GM19239 (cell line): ENCODE measurements around the gene APRT.
A peak's percentile ranks its signal among the peaks of the same experiment; 100 is the strongest.

Experiments used
- DNase-seq: peaks from one replicate; pipeline ENCODE4 v3.0.0; 2011; ENCODE audit warnings: low spot score; ENCODE audit not compliant: insufficient read length
- FAIRE-seq: peaks from 2 replicates; lab custom pipeline; 2011; peaks lifted over from hg19 to GRCh38; lab: Jason Lieb, UNC

Gene APRT, protein sequence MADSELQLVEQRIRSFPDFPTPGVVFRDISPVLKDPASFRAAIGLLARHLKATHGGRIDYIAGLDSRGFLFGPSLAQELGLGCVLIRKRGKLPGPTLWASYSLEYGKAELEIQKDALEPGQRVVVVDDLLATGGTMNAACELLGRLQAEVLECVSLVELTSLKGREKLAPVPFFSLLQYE

DNA sequence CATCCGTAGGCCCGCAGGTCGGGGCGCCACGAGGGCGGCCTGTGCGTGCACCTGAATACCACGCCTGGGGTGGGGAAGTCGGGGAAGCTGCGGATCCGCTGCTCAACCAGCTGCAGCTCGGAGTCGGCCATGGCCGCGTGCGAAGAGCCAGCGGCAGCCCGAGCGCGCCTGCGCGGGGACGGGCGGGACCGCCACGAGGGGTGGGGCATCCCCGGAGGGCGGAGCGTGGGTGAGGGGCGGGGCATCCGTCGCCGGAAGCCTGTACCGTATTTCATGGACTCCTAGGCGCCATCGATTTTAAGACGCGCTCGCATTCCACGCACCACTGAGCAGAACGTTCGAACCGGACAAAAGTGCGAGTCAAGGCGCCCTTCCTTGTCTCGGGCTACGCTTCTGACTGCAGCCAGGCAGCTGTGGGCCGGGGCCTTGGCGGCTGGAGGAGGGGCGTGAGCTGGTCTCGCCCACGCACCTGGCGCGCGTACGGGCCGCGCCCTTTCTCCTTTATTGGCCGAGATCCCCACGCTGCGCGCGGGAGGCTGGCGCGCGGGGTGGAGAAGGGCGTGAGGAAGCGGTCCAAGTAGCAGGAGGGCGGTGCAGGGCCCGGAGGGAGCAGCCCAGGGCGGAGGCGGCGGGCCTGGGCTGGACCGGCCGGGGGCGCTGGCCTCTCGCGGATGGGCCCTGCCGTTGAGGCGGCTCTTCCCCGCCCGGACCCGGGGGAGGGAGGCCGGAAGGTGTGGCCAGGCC is at the start of gene APRT:
APRT (minus strand) TSS at position 160 of the 744 bp plus-strand sequence; CDS start at position 131, 29 bp downstream.
- peak; percentile 86 for FAIRE-seq
- DNase-seq = peak; percentile 94

DNA sequence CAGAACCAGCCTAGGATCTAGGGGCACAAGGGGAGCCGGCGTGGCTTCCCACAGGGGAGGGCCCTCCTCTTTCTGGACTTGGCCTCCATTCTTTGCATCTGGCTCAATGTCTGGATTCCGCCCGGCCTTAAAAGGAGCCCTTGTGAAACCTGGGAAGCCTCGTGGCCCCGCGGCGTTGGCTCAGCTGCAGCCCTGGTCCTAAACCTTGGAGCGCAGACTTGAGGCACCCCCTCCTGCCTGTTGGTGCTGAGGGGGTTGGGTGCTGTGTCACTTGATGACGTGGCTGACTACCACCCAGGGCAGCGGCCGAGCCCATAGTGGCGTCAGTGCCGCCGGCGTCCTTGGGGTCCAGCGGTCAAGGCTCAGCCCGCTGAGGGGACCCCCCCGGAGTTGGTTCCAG is 49.6 kb upstream of the APRT start:
- no peak for FAIRE-seq

DNA sequence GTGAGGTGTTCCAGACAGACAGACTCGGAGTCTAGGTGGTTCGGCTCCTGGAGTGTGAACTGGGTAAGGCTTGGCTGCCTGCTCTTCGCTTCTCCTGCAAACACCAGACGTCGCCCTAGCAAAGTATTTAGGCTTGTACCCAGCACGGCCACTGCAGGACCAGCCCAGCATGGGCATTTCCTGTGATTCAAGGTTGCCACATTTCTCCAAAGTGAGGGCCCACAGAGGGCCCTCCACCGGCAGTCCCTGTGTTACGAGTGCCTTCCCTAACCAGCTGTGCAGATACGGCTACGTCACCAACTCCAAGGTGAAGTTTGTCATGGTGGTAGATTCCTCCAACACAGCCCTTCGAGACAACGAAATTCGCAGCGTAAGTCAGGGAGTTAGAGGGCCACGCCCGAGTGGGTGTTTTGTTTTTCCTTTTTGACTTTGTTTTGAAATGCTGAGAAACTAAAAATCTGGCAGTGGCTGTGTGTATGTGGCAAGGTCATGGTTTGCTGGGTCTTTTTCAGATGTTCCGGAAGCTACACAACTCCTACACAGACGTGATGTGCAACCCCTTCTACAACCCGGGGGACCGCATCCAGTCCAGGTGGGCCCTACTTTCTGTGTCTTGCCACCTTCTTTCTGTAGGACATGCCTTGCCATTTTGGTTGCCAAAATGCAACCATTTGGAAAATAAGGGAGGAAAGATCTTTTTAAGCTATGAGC is 47.8 kb upstream of the APRT start:
- FAIRE-seq (no peak), DNase-seq (no peak)

More for the DNA sequence above, 49.6 kb upstream of the APRT start:
- DNase-seq = no peak

DNA sequence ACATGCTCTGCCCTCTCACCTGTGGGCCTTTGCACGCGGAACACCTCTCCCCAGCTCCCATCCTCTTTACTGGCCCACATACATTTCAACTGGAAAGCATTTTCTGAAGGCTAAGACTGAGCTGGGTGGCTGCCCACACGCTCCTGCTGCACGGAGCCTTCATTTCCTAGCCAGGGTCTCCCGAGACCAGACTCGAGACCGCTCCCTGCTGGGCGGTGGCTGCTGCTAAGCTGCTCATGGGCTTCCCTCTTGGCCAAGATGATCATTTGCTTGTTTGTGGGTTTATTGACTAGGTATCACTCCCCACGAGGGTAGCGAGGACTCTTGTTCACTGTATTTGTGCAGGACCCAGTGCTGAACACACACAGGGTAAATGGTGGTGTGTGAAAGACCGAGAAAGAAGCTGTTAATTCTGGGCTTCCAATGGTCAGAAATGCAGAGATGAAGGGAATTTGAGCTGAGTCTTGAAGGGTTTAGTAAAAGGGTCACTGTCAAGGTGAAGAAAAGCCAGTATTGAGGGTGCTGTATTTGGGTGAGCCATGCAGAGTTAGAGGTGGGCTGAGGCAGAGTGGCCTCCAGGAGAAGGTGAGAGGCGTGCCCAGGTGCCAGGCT is 46.1 kb upstream of the APRT start:
- FAIRE-seq (peak; percentile 96), DNase-seq (peak; percentile 95)

DNA sequence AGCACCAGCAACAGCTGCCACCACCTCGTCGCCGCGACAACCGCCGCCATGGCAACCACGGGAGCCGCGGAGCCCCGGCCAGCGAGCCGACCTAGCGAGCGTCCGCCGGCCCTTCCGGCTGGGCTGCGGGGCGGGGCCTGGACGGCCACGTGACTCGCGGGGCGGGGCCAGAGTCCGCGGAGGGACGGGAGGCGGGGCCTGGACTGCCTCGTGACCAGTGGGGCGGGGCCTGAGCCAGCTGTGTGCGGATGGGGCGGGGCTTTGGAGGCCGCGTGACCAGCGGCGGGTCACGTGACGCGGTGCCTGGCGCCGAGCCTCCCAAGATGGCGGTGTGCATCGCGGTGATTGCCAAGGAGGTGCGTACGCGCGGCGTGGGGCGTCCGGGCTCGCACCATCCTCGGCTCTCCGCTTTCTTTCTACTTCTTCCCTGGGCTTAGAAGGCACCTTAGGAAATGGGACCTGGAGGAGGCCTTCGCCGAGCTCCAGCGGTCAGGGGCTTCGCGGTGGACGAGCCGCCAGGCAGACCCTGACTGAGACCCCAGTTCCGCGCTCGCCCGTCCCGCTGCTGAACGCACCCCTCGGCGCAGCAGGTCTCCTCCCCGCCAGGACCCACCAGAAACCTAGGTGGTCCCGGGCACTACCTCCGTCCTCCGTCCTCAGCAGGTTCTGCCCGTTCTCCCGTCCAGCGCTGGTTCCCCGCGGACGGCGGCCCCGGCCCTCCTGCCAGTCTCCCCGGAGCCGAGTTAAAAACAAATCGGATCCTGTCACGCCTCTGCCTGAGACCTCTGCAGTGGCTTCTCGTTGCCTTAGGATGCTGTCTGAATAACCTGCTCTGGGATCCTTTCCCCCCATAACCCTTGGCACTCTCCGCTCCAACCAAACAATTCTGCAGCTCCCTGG is 45.4 kb upstream of the APRT start, which contains the start of the genes GALNS and TRAPPC2L:
GALNS (minus strand) TSS at position 120 of the 900 bp plus-strand sequence; CDS start at position 50, 70 bp downstream.
TRAPPC2L (plus strand) TSS at position 300 of the 900 bp plus-strand sequence; CDS start at position 324, 24 bp downstream.
- peak; percentile 93 for FAIRE-seq
- DNase-seq = peak; percentile 100

DNA sequence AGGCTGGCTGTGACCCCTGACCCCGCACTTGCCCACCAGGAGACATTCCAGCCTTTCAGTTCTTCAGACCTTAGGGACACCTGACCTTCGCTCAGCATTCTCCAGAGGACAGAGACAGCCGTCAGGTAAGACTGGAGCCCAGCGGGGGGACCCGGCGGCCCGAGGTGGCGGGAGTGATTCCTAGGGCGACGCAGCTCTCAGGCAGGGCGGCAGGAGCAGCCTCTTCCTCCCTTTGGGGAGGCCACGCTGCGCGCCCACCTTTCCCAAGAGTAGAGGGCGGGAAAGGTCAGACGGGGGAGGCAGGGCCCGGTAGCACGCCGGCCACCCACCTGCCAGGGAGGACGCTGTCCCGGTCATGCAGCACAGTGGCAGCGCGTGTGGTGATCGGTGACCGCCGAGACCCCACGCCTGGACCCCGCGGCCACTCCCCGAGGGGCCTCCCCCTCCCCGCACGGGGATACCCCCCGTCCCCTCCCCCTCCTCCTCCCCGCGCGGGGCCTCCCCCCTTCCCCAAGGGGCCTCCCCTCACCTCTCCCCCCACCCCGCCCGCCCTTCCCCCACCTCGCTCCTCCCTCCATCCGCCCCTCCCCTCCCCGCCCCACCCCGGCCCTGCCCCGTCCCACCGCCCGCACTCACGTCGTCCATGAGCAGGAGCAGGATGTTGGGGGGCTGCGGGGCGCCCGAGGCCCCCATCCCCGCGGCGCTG is 44.5 kb upstream of the APRT start:
- no peak for DNase-seq
- no peak for FAIRE-seq

DNA sequence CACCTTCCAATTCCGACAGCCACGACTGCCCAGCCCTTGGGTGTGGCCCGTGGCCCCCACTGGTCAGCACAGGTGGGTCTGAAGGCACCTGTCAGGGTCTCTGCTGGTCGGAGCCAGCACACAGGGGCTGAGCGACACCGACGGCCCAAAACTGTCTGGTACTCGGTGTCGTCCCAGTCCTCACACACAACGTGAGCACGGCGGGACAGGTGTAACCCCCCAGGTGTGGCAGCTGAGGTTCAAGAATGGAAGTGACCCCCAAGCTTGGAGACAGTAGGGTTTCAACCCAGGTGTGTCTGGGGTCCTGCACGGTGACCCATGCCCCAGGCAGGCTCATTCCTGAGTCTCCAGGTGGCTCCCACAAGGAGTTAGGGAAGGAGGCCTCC is 44.0 kb upstream of the APRT start:
- FAIRE-seq (no peak), DNase-seq (no peak)

DNA sequence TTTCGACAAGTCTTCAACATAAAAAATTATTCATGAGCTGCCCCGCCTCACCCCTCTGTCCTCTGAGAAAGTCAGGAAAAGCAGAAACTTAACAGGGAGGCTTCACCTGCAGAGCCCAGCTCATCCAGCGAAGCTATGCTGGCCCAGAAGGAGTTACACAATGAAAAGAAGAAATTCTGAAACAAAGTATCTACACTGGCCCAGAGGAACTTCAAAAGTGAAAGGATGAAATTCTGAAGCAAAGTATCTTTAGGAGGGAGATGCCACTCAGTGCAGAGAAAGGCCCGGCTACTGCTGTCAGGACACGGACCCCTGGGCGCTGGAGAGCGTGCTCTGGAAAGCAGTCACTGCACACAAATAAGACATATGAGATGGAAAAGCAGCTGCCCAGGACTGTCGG is 43.4 kb upstream of the APRT start:
- DNase-seq = no peak

DNA sequence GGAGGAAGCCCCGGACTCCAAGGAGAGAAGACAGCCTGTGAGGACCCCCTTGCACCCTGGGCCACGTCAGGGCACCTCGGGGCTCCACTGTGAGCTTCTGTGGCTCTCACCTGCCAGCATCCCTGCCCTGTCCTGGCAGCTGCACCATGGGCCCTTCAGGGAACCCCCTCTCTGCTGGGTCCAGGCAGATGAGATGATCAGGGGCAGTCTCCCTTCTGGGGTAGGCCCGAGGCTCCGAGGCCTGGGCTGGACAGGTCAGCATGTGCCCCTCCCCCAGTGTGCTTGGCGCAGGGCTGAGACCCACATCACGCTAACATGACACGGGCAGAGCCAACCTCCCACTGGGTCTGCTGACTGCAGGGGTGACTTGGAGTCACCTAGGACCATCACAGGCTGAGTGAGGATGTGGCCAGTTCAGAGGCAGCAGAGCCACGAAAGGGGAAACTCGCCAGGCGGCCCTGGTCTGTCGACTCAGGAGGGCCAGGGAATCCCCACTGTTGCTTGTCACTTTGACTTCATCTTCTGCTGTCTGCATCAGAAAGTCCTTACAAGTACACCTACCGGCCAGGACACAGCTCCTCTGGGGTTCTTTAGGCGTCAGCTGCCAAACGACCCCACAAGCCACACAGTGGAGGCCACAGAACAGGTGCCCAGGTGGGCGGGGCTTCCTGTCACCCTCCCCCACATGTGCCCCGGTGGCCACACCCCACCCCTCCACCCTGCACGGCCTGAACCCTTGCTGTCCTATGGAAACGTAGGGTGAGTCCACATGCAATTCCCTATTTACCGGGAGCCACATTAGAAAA is 42.8 kb upstream of the APRT start:
- DNase-seq = no peak
- no peak for FAIRE-seq

More for the DNA sequence above, 43.4 kb upstream of the APRT start:
- FAIRE-seq = no peak

DNA sequence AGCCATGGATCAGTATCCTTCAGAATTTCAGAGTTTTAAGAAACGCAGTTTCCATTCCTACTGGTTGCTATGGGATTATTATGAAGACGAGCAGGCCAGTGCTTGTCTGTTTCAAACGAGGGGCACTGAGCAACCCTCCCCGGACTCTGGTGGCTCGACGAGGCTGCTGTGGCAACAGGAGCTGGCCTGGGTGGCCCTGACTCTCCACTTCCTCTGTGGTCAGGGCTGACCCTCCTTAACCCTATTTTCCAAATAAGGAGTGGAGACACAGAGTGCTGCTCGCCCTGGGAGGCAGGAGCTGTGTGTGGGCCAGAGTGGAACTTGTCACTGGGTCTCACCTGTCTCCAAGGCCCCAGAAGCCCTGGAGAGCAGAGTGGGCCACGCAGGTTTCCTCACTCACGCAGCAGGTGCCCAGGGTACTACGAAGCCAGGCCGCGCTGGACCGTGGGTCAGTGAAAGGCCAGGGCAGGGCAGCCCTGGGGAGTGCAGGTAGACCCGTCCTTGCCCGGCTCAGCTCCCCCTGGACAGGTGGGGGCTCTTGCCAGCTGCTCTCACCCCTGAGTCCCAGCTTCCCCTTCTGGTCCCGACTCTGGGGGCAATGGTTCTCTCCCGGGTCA is 41.7 kb upstream of the APRT start:
- FAIRE-seq (no peak), DNase-seq (no peak)

DNA sequence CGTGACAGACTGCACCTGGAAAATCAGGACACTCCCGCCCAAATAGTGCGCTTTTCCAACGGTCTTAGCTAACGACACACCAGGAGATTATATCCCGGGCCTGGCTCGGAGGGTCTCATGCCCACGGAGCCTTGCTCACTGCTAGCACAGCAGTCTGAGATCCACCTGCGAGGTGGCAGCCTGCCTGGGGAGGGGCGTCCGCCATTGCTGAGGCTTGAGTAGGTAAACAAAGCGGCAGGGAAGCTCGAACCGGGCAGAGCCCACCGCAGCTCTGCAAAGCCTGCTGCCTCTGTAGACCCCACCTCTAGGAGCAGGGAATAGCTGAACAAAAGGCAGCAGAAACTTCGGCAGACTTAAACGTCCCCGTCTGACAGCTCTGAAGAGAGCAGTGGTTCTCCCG is 39.9 kb upstream of the APRT start:
- DNase-seq (no peak), FAIRE-seq (no peak)

DNA sequence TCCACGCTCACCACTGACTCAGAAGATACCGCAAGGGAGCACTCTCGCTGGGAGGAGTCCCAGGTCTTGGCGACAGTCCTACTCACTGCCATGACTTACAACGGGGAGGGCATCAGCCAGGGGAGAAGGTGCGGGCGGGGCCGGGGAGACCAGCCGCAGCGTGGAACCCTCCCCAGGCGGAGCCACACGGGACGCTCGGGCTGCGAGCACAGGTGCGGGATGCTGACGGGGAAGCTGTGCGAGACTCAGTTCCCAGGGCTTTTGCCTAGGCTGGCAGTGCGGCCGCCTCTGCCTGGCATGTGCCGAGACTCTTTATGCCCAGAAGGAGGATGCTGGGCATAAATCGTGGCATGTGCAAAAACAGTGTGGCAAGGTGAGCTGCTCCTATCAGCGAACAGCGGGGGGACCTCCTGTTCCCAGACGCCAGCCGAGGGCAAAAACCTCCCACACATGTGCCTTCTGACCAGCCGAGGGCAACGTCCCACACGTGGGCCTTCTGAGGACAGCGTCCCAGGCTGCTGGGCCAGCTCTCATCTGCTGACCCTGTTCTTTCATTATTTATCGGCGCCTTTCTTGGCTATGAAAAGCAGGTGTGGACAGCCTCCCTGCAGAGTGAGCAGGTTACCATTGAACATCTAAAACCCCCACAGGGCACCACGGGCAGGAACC is 38.9 kb upstream of the APRT start:
- FAIRE-seq = no peak
- DNase-seq = no peak

DNA sequence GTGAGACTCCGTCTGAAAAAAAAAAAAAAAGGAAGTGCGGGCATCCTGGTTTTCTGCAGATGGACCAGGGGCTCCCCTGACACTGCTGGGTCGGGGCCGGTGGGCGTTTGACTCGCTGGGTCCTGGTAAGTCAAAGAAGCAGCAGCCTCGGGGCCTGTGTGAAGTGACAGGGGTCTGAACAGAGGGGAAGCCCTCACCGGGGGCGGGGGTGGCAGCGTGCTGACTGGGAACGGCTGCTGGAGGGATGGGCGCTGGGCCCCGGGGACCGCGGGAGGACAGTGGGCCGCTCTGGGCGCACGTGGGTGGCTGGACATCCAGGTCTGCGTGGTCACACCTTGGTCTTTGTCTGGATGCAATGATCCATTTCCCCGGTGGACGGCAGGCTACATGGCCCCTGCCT is 36.8 kb upstream of the APRT start:
- FAIRE-seq = no peak
- no peak for DNase-seq

DNA sequence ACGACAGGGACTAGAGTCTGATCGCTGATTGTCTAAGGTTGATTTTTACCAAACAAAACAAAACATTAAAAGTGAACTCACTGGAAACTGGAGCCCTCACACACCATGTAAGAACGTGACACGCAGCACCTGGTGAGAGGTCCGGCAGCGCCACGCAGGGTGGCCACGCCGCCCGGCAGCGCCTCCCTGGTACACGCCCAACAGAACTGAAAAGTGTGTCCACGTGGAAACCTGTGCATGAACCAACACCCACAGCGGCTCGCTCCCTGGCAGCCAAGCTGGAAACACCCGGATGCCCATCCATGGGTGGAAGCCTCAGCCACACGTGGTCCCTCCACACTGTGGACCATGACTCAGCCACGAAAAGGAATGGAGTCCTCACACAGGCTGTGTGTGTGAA is 35.9 kb upstream of the APRT start:
- FAIRE-seq (no peak), DNase-seq (no peak)

DNA sequence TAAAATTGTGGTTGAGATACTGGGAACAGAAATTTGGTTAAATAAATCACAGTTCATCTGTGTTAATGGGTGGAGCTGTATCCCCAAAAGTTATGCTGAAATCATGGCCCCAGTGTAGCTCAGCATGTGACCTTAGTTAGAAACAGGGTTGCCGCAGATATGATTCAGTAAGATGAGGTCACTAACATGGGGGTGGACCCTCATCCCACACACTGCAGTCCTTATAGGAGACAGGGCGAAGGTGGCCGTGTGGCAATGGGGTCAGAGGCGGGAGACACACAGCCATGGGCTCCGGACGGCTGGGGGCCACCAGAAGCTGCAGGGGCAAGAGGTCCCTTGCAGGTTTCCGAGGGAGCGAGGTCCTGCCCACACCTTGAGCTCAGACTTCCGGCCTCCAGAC is 34.4 kb upstream of the APRT start:
- FAIRE-seq (no peak), DNase-seq (no peak)

DNA sequence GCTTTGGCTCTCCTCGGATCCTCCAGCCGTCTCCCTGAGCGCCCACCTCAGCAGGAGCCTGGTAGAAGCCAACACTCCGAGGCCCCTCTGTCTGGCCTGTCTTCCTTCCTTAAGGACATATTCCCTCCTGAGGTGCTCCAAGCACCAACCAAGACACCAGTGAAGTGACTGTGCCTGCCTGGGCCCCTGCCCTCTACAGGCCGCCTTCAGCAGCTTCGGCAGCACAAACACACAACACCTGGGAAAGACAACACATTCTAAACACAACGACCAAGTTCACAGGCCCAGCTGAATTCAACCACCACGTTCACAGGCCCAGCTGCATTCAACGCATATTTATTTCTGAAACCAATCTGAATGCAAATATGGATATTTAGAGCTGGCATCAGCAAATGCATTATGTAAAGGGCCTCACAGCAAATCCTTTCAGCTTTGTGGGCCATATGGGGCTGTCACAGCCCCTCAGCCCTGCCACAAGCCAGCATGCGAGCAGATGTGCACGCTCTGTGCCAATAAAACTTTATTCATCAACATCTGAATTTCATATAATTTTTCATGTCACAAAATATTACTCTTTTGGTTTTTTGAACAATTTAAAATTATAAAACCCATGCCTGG is 32.8 kb upstream of the APRT start:
- FAIRE-seq (no peak), DNase-seq (no peak)

DNA sequence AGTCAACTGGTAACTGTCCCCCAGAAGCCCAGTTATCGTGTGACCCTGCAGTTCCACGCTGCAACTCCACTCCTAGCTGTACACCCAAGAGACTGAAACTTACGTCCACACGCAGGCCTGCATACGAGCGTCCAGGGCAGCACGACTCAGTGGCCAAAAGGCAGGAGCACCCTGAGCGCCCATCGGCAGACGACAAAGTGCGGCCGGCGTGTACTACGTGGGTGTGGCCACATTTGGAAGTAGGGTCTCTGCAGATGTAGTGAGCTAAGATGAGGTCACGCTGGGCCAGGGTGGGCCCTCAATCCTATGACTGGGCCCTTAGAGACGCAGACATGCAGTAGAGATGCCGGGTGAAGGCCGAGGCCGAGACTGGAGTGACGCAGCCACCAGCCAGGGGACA is 31.5 kb upstream of the APRT start:
- no peak for FAIRE-seq
- no peak for DNase-seq
